ENCODE measurements around the gene LRCH2. TPM values are rescaled to one million over a fixed set of nuclear protein-coding genes. Genes with fewer than 3 reads are reported as not detected.

The LRCH2 gene
- total and polyA plus RNA-seq, 2 of the 4 experiments (the other 2 are of a cell fraction), result 2.6 to 4.3 TPM

DNA sequence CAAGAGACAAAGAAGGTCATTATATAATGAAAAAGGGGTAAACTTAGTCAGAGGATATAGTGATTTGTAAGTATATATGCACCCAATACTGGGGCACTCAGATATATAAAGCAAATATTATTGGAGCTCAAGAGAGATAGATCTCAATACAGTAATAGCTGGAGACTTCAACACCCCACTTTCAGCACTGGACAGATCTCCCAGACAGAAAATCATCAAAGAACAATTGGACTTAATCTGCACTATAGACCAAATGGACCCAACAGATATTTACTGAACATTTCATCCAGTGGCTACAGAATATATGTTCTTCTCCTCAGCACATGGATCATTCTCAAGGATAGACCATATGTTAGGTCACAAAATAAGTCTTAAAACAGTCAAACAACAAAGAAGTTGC, 91.8 kb downstream of the LRCH2 start:
- no peak overlapping the region for H3K14ac ChIP-seq (replicated peaks; ENCODE audit: low read depth, low read length)
- ATAC-seq (ENCODE audit: low read depth) (no peak), DNase-seq (no peak)
- no peak overlapping the region for H3K56ac ChIP-seq (ENCODE audit: extremely low read depth, insufficient read depth, low read length)
- no peak overlapping the region for H3K4me2 ChIP-seq (ENCODE audit: low read depth, low read length)
- no peak overlapping the region for H3K23ac ChIP-seq (ENCODE audit: low read depth, low read length)
- H2AK5ac ChIP-seq (ENCODE audit: low read depth, low read length), result no peak overlapping the region
- H3K27me3 ChIP-seq (ENCODE audit: control insufficient read depth, insufficient read depth, low read length), result no peaks in the 10 kb centered on the region; the same call in 1 of the 2 replicates
- TF ChIP-seq MXI1 (IDR thresholded peaks at IDR 0.05; ENCODE audit: borderline replicate concordance, low read depth, low read length), result no peak
- TF ChIP-seq RAD21 (IDR thresholded peaks at IDR 0.05; ENCODE audit: low read length), result no peak
- TF ChIP-seq NFE2L2 (IDR thresholded peaks at IDR 0.05; ENCODE audit: low read depth, low read length), result no peak
- TF ChIP-seq RCOR1 (IDR thresholded peaks at IDR 0.05; ENCODE audit: insufficient replicate concordance, low read length), result no peak
- no peak for TF ChIP-seq CHD1 (IDR thresholded peaks at IDR 0.05; ENCODE audit: low read depth, low read length)
- intact Hi-C loops (cut with micrococcal nuclease) (no loop called here), dilution Hi-C loops (cut with HindIII; ENCODE audit: low sequenced_read_pairs, unreplicated experiment) (no loop called here), in situ Hi-C loops (cut with MboI; ENCODE audit: low sequenced_read_pairs) (loop anchor here (25.0 kb wide), 1 partner anchor 530 kb away; no protein-coding TSS in a partner anchor)
- H2AFZ ChIP-seq (replicated peaks; ENCODE audit: low read length, poor library complexity), result no peak overlapping the region
- H2BK5ac ChIP-seq (ENCODE audit: low read depth, low read length, poor library complexity, severe bottlenecking), result no peak overlapping the region
- H4K20me1 ChIP-seq (ENCODE audit: insufficient read depth, low read length), result no peaks in the 10 kb centered on the region
- H3K9me3 ChIP-seq (ENCODE audit: control insufficient read depth, insufficient read depth, low read length), result peaks cover 2% of the 10 kb centered on the region; the same call in 1 of the 2 replicates
- no peak overlapping the region for H3K9ac ChIP-seq (ENCODE audit: low read depth, low read length)
- H3K18ac ChIP-seq (ENCODE audit: low read depth, low read length), result no peak overlapping the region
- no peak overlapping the region for H2BK15ac ChIP-seq (ENCODE audit: low read depth, low read length)
- no peak overlapping the region for H2BK20ac ChIP-seq (ENCODE audit: low read depth, low read length)
- H4K8ac ChIP-seq (ENCODE audit: low read depth in 2 of 2, low read length in 2 of 2), result no peak overlapping the region
- H4K91ac ChIP-seq (ENCODE audit: insufficient read depth, low read depth, low read length), result no peak overlapping the region
- no peak overlapping the region for H2BK120ac ChIP-seq (ENCODE audit: low read depth, low read length)
- no peaks in the 10 kb centered on the region for H3K79me1 ChIP-seq (ENCODE audit: low read depth in 1 of 2, low read length in 2 of 2)
- H3K36me3 ChIP-seq (ENCODE audit: control insufficient read depth, insufficient read depth, low read length), result peaks cover 7% of the 10 kb centered on the region
- no TSS peak for BruUV-seq (replicated peaks)
- no peak overlapping the region for H3K4me3 ChIP-seq (ENCODE audit: insufficient read depth, low read depth, low read length)
- no peaks in the 10 kb centered on the region; the same call in 1 of the 2 replicates for H3K9me1 ChIP-seq (ENCODE audit: insufficient read depth, low read length)
- ChIA-PET CTCF (no interaction called here), POLR2A (ENCODE audit: unreplicated experiment) (no interaction called here)
- no peak overlapping the region for H2AK9ac ChIP-seq (replicated peaks; ENCODE audit: low read depth, low read length, poor library complexity)
- H3K4ac ChIP-seq (ENCODE audit: low read depth, low read length), result no peak overlapping the region
- no peak overlapping the region for H4K5ac ChIP-seq (ENCODE audit: low read depth, low read length)
- H3K27ac ChIP-seq (ENCODE audit: insufficient read depth, low read length), result no peak overlapping the region
- H3K4me1 ChIP-seq (ENCODE audit: control insufficient read depth, insufficient read depth, low read length), result no peaks in the 10 kb centered on the region
